Measurements from ENCODE around the gene SAP30L.

SAP30L gene

DNA sequence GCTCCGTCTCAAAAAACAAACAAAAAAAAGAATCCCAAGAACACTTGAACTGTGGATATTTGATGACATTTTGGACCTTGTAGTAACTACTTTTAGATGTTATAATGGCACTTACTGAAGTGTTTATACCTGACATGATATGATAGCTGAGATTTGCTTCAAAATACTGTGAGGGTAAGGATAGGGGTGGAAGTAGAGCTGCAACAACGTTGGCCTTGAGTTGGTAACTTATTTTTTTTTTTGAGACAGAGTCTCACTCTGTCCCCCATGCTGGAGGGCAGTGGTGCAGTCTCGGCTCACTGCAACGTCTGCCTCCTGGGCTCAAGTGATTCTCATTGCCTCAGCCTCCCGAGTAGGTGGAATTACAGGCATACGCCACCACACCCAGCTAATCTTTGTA lies 30.7 kb upstream of the SAP30L start:
- no peak for DNase-seq
- in situ Hi-C loops (cut with HindIII; ENCODE audit: low pct_ligation_motif_present, low pct_unique_long_range_greater_than_20kb, low sequenced_read_pairs), result no loop called here

DNA sequence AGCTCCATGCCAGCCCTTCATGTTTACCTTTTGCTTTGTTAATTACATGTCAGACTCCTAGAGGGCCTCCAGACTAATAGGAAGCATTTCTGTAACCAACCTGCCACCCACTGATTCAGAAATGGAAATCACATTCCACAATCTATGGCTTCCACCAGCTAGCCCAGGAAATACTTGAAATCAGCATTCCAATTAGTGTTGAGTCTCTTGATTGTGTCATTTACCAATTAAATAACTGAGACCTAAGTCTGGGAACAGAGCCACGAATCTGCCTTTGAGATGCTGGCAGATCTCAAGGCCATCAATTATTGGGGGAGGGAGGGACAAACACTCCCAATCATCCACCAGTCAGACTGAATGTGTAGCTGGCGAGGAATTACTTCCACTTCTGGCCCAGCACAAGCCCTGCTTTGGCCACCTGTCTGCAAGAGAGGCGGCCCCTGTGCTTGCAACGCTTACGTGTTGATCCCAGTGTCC lies 27.4 kb upstream of the SAP30L start:
- no peak for DNase-seq
- in situ Hi-C loops (cut with HindIII; ENCODE audit: low pct_ligation_motif_present, low pct_unique_long_range_greater_than_20kb, low sequenced_read_pairs), result no loop called here

DNA sequence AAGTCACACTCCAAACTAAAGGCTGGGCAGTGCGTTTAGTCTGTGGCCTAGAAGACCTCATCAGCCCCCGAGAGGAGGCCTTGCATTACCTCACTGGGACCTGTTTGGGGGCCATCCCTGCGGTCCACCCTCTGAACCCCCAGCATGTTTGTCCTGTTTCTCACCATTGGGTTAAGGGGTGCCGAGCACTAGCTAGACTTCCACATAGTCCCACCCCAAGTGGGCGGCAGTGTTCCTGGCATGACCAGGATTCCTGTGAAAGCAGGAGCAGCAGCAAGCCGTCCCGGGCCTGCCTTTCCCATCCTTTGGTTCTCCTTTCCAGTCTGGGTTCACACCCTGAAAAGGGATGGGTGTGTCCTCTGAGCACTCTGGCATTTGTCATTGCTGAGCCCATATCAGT lies 26.6 kb upstream of the SAP30L start:
- DNase-seq, result no peak
- in situ Hi-C loops (cut with HindIII; ENCODE audit: low pct_ligation_motif_present, low pct_unique_long_range_greater_than_20kb, low sequenced_read_pairs), result no loop called here

DNA sequence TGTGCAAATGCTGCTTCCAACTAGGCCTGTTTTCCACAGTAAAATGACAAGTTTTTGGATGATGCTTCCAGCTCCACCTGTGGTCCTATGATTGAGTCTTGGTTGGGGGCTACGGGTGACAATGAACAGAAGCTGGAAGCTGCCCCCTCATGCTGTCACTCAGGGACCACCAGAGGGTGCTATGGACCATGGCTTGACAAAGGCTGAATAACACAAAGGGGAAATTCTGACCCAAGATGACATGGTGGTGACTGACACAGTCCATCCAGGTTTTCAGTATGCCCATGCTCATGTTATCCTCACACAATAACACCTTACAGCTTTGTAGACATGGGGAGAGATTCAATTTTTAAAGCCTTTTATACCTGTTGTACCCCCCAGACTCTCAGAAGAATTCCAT lies 23.9 kb upstream of the SAP30L start:
- in situ Hi-C loops (cut with HindIII; ENCODE audit: low pct_ligation_motif_present, low pct_unique_long_range_greater_than_20kb, low sequenced_read_pairs), result no loop called here
- DNase-seq, result peak; percentile 16

DNA sequence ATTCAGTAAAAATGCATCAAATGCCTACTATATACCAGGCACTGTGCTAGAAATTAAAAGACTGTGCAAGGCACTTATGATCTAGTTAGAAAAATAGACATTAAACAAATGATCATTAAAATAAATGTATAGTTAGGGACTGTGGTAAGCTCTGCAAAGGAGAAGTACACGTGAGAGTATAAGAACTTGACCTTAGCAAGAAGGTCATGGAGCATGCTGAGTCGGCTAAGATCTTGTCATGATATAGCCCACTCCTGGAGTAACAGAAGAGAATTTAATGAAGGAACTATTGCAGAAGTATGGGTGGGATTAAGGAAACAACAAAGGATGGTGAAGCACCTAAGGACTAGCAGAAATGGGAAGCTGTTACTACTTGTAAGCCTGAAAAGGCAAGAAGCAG lies 23.5 kb upstream of the SAP30L start:
- in situ Hi-C loops (cut with HindIII; ENCODE audit: low pct_ligation_motif_present, low pct_unique_long_range_greater_than_20kb, low sequenced_read_pairs), result no loop called here
- no peak for DNase-seq

DNA sequence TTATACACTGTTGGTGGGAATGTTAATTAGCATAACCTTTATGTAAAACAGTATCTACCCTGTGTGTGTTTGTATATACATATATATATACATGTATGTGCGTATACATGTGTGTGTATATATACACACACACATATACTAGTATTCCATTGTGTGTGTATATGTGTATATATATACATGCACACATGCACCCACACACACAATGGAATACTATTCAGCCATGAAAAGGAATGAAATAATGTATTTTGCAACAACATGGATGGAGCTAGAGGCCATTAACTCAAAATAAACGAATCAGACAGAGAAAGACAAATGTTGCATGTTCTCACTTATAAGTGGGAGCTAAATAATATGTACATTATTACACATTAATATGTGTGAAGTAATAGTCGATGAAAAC lies 17.6 kb upstream of the SAP30L start:
- DNase-seq, result no peak
- in situ Hi-C loops (cut with HindIII; ENCODE audit: low pct_ligation_motif_present, low pct_unique_long_range_greater_than_20kb, low sequenced_read_pairs), result no loop called here

DNA sequence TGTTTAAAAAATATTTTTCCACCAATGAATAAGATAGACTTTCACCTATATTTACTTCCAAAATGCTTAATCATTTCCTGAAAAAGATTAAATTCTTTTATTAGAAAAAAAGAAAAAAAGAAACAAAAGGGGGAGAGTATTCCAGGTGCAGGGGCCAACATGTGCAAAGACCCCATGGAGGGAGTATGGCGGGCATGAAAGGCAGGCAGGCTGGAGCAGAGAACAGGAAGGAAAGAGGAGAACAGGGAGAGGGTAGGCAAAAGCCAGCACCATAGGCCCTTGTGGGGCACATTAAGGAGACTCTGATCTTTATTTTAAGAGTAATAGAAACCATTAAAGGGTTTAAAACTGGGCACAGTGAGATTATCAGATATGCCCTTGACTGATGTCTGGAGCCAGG lies 16.5 kb upstream of the SAP30L start:
- DNase-seq, result no peak
- in situ Hi-C loops (cut with HindIII; ENCODE audit: low pct_ligation_motif_present, low pct_unique_long_range_greater_than_20kb, low sequenced_read_pairs), result no loop called here

DNA sequence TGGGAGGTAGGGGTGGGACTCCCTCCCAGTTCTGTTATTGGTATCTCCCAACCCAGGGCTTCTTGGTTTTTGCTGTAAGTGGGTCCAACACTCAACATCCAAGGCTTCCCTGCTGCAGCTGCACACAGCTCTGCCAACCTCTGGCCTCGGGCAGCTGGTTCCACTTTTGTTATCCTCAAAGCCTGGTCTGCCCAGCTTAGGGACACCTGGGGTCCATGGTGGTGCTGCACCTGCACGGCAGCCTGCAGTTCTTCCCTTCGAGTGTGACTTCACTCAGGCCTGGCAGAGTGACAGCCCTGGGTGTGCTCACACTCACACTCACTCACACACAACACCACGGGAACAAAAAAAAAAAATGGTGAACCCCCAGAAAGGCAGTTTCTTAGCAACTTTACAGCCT lies 15.3 kb upstream of the SAP30L start:
- in situ Hi-C loops (cut with HindIII; ENCODE audit: low pct_ligation_motif_present, low pct_unique_long_range_greater_than_20kb, low sequenced_read_pairs), result no loop called here
- no peak for DNase-seq

DNA sequence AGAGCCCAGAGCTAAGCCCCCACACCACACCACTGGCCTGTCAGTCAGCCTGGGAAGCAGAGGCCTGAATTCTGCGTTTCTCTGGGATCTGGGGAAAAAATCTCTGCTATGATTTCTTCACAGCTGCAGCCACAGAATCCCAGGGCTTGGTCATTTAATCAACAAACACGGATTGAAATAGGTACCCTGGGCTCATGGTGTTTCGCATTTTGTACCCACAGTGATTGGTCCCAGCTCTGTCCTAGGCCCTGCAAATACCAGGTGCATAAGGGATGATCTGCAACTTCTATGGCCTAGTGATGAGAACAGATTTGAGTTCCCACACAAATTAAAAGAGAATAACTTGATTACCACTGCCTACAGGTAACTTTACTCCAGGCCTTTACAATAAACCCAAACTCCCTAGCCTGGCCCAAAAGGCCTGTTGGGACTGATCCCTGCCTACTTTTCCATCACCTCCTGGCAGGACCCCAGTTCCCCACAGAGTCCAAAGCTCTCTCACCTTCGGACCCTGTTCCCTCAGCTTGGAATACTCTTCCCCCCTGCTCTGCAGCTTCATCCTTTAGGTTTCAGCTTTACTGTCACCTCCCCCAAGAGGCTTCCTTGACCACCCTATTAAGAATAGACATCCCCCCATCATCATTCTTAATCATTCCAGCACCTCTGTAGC lies 14.7 kb upstream of the SAP30L start:
- in situ Hi-C loops (cut with HindIII; ENCODE audit: low pct_ligation_motif_present, low pct_unique_long_range_greater_than_20kb, low sequenced_read_pairs), result no loop called here
- DNase-seq, result no peak

DNA sequence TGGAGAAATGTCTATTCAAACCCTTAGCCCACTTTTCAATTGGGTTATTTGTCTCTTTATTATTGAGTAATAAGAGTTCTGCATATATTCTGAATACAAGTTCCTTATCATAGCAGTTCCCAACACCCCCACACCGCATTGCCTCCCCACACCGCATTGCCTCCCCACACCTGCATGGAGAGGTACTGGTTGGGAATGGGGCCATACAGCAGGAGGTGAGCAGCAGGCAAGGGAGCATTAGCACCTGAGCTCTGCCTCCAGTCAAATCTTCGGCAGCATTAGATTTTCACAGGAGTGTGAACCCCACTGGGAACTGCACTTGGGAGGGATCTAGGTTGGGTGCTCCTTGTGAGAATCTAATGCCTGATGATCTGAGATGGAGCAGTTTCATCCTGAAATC lies 10.6 kb upstream of the SAP30L start:
- no peak for DNase-seq
- in situ Hi-C loops (cut with HindIII; ENCODE audit: low pct_ligation_motif_present, low pct_unique_long_range_greater_than_20kb, low sequenced_read_pairs), result no loop called here

DNA sequence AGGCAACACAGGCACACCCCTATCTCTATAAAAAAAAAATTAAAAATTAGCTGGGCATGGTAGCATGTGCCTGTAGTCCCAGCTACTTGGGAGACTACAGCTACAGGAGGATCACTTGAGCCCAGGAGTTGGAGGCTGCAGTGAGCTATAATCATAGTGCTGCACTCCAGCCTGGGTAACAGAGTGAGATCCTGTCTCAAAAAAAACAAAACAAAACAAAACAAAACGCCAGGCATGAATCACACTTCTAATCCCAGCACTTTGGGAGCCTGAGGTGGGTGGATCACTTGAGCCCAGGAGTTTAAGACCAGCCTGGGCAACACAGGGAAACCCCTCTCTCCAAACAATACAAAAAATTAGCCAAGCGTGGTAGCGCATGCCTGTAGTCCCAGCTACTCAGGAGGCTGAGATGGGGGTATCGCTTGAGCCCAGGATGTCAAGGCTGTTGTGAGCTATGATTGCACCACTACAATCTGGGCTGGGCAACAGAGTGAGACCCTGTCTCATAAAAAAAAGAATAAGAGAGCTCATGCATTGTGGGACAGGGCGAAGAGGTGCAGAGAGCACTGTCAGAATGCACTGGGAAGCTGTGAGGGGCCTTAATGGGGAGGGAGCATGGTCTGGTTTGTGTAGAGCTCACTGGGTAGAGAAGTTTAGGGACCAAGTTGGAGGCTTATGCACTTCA lies 8.4 kb upstream of the SAP30L start:
- in situ Hi-C loops (cut with HindIII; ENCODE audit: low pct_ligation_motif_present, low pct_unique_long_range_greater_than_20kb, low sequenced_read_pairs), result no loop called here
- no peak for DNase-seq

DNA sequence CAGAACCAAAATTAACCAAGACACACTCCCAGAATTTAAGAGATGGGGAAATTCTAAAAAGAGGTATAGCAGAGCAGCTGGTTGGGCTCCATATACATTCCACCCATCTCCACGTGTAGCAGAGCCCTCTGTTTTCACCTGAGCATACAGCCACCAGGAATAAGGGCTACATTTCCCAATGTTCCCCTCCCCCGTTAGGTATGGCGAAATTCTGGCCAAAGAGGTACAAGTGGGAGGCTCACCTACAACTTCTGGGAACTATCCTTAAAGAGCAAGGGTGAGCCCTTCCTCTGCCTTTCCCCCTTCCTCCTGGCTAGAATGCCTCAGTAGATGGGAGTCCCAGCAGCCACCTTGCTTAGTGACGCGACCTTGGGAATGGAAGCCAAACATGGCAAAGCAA lies 5.3 kb upstream of the SAP30L start:
- no peak for DNase-seq
- in situ Hi-C loops (cut with HindIII; ENCODE audit: low pct_ligation_motif_present, low pct_unique_long_range_greater_than_20kb, low sequenced_read_pairs), result no loop called here

DNA sequence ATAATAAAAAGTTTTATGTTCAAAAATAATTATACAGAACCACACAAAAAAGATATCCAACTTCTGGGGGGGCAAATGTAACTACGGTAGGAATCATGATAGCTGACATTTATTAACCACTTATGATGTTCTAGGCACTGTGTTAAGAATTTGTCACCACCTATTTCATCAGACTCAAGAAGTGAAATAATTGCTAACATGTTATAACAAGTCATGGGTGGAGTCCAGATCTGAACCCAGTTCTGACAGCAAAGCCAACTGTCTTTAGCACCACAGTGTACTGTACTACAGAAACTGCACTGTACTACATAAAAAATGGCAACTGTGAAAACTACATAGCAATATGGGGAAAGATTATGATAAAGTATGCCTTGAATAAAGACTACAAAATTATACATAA lies 3.0 kb upstream of the SAP30L start:
- in situ Hi-C loops (cut with HindIII; ENCODE audit: low pct_ligation_motif_present, low pct_unique_long_range_greater_than_20kb, low sequenced_read_pairs), result no loop called here

DNA sequence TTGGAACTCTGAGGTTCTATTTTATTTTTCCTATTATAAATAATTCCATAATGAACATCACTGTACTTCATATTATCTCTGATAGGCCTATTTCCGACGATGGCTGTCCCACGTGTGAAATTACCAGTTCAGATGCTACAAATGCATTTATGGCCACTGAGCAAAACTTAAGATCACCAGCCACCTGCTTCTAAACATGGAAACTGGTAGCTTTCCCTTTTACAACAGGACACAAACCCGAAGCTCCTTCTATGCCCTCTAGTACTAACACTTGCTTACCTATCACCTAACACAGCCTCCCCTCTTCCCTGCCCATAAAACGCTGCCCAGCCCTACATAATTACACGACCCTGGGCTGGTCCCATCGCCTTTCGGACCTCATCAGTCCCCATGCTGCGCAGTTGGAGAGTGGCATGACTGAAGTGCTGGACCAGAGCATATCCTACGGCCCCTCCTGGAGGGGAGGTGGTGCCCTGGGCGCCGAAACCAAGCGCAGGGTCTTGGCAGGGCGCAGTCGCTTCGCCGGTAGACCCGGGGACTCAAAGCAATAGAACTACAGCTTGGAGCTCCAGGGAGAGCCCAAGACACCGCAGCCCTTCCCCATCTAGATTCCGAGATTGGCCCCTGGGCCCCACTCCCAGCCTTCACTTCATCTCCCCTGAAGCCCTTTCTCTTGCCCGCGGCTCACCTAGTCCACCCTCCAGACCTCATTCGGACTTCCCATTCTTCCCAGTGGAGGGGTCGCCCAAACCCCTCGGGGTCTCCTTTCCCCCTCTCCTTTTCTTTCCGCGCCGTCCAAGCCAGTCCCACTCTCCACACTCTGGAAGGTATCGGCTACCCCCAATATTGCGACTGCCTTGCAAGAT lies 1.0 kb upstream of the SAP30L start:
- in situ Hi-C loops (cut with HindIII; ENCODE audit: low pct_ligation_motif_present, low pct_unique_long_range_greater_than_20kb, low sequenced_read_pairs), result no loop called here
- DNase-seq, result peak; percentile 33

More for the DNA sequence above, 3.0 kb upstream of the SAP30L start:
- DNase-seq, result no peak

DNA sequence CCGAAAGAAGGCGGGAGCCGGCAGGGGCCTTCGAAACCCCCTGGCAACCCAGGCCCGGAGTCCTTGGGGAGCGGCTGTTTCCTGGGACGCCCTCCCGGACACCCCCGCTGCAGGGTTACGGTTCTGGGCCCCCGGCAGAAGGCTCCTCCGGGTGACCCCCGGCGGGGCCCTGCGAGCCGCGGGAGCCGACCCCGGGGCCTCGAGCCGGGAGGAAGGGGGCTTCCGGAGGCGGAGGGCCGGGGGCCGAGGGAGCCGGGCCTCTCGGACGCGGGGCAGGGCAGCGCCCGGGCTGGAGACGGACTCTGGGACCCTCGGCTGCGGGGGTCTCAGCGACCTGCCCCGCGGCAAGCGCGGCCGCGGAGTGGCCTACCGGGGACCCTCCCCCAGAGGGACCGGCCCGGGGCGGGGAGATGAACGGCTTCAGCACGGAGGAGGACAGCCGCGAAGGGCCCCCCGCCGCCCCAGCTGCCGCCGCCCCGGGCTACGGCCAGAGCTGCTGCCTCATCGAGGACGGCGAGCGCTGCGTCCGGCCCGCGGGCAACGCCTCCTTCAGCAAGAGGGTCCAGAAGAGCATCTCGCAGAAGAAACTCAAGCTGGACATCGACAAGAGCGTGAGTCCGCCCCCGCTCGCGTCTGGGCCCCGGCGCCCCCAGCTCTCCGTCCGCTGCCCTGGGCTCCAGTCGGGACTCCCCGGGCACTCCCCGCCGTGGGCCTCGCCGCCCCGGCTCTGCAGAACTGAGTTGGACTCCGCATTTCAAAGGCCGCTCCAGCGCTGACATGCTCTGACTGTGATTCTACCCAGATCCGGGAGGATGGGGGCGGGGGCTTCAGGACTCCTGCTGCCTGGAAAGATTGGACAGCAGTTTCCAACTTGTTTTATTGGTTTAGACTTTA lies 645 bp downstream of the SAP30L start:
- peak; percentile 59 for DNase-seq
- in situ Hi-C loops (cut with HindIII; ENCODE audit: low pct_ligation_motif_present, low pct_unique_long_range_greater_than_20kb, low sequenced_read_pairs), result no loop called here

DNA sequence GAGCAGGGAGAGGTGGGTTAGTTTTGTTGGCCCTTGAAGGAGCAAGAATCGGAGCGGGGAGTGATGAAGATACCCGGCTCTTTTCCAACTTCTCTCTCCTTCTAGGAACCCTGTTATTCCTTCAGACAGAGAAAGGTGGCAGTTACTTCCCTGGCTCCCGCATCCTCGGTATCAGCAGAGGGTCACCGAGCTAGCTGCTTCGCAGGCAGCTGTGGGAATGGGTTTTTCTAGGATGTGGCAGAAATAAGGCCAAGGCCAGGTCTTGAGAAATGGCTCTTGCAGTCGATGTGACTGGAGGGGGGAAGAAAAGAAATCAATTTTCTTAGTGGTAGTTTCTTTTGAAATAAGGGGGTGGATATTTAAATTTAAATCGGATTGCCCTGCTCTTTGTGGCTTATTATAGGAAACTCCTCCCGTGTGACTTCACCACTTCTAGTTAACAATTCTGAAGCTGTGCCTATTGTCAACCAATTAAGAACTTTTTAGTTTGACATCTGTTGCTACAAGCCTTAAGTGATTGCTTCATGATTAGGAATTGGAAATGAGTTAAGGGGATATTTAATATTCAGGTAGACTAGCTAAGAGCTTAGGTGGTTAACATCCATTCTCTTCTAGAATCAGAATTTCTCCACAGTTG lies 1.4 kb downstream of the SAP30L start:
- in situ Hi-C loops (cut with HindIII; ENCODE audit: low pct_ligation_motif_present, low pct_unique_long_range_greater_than_20kb, low sequenced_read_pairs), result no loop called here
- no peak for DNase-seq

DNA sequence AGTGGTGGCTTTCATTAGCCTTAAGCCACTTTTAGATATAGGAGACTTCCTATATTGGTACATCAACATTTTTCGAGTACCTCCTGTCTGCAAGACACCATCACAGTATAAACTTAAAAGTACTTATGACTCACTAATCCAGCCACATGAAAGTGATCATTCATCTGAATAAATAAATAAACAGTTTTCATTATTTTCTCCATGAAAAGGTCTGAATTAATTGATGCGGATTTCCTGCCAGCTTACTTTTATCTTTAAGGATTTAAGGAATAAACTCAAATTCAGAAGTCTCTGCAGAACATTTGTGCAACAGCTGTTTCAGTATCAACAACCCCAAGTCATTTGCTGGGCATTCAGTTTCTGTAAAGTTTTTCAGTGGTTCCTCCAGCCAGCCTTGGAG lies 4.0 kb downstream of the SAP30L start:
- in situ Hi-C loops (cut with HindIII; ENCODE audit: low pct_ligation_motif_present, low pct_unique_long_range_greater_than_20kb, low sequenced_read_pairs), result no loop called here

DNA sequence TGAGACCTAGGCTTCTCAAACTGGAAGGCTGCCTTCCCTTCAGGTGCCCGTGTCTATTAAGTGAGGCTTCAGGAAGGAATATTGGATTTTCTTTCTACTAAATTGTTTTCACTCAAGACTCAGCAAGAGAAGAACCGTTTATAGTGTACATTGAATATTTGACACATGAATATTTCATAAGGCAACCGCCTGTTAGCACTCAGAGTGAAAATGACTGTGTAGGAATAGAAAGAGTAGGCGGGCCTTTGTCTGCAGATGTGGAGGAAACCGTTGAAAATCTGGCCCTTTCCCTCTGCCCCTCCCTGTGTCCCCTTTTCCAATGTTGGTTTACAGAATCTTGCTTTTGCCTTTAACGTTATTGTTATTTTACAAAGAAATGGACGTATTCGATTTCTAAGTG lies 6.2 kb downstream of the SAP30L start:
- DNase-seq, result no peak
- in situ Hi-C loops (cut with HindIII; ENCODE audit: low pct_ligation_motif_present, low pct_unique_long_range_greater_than_20kb, low sequenced_read_pairs), result no loop called here

More for the DNA sequence above, 4.0 kb downstream of the SAP30L start:
- DNase-seq, result no peak
